ENCODE results near the gene NGF. TPM values are rescaled to one million over a fixed set of nuclear protein-coding genes. Genes with fewer than 3 reads are reported as not detected.

NGF gene
- total RNA-seq: 7.1 and 7.9 TPM in 2 replicates

GRCh38 chr1:115337633-115338456 lies at the start of gene NGF:
NGF (minus strand) TSS chr1:115338249; CDS start chr1:115286795, 51,454 bp downstream.

Other genes with a start within 250 kb of the NGF start
- gene TSPAN2, start 248.7 kb downstream of the NGF start, total RNA-seq: 0.55 and 1.7 TPM in 2 replicates

Data from uterine smooth muscle cell (primary cell).